Brain microvascular endothelial cell (primary cell): ENCODE measurements around the gene SSH2.

Experiments used
- DNase-seq: peaks from one replicate; pipeline ENCODE4 v3.0.0-alpha.2; 2020
- H3K27ac ChIP-seq: fragments of 250-450 bp; sonication (Bioruptor Pico); 2 replicates; pipeline ENCODE4 v1.5.1; 2020; ENCODE audit warnings: mild to moderate bottlenecking, moderate library complexity
- H3K27me3 ChIP-seq: fragments of 250-450 bp; sonication (Bioruptor Pico); replicated peaks from 2 replicates; pipeline ENCODE4 v1.5.1; 2020; ENCODE audit warnings: mild to moderate bottlenecking
- H3K36me3 ChIP-seq: fragments of 250-450 bp; sonication (Bioruptor Pico); replicated peaks from 2 replicates; pipeline ENCODE4 v1.5.1; 2020; ENCODE audit warnings: mild to moderate bottlenecking
- H3K4me3 ChIP-seq: 2 replicates; pipeline ENCODE4 v1.5.1; 2011; ENCODE audit warnings: low read depth, mild to moderate bottlenecking, control low read depth, low read length, moderate library complexity
- in situ Hi-C: cut with HindIII; loops from 2 replicates; pipeline ENCODE4 v1.10.0; 2017; ENCODE audit warnings: low sequenced_read_pairs, low pct_ligation_motif_present
- TF ChIP-seq, protein P1 (sequence below): IDR thresholded peaks from 2 replicates; pipeline ENCODE4 v1.5.1; 2011; ENCODE audit warnings: low read depth, mild to moderate bottlenecking, moderate library complexity, low read length, control low read depth, inconsistent platforms; ENCODE audit errors: missing control alignments

SSH2 gene

DNA sequence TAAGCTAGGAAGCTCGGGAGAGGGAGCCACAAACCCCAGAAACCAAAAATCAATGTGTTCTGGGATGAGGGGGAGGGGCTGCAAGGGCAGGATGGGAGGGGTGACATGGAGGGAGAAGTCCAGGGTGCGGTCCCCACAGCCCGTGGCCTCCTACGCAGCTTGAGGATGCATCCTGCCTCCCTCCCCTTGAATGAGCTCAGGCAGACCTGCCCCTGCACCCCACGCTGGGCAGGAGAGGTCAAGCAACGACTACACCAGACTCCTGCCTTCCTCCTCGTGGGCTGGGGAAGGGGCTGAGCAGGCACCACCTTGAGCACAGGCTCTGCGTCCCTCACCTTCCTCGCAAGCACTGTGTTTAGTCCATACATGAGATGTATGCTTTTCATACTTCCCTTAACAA lies 333.2 kb downstream of the SSH2 start:
- no peaks in the 10 kb centered on the region for H3K36me3 ChIP-seq

DNA sequence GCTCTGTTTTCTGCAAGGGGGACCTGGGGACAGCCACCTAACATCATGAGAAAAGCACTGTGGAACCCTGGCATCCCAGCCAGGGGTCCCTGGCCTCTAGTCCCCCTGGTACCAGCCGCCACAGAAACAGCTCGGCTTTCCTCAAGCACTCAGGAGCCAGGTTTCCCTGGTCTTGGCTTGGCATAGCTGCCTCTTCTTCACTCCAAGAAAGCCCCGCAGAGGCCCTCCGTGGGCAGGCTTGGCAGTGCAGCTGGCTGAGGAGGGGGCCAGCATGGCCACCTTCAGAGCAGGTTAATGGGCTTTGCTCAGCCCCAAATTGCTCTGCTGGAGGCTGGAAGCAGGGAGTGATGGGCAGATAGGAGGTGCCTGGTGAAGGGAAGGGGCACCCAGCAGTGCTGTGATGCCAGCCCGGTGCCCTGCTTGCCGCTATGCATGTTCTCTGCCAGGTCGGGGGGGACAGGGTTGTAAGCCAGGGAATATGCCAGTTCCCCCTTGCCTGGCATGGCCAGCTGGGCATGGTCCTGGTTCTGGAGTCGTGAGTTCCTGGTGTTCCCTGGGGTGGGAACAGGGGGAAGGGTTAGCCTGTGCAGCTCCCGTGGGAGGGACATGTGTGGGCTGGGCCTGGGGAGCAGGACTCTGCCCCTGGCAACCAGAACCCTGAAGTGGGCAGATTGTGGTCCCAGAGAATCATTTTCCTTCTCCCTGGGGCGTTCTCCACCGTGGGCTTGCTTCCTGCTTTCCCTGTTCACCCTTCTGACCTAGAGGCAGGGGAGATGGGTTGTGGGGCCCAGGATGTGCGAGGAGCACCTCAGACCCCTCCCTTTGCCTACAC lies 333.9 kb downstream of the SSH2 start:
- in situ Hi-C loops = no loop called here
- Histone ChIP-seq H3K27ac (no peak overlapping the region), H3K36me3 (no peaks in the 10 kb centered on the region), H3K27me3 (no peaks in the 10 kb centered on the region), H3K4me3 (no peak overlapping the region)
- TF ChIP-seq, protein P1, sequence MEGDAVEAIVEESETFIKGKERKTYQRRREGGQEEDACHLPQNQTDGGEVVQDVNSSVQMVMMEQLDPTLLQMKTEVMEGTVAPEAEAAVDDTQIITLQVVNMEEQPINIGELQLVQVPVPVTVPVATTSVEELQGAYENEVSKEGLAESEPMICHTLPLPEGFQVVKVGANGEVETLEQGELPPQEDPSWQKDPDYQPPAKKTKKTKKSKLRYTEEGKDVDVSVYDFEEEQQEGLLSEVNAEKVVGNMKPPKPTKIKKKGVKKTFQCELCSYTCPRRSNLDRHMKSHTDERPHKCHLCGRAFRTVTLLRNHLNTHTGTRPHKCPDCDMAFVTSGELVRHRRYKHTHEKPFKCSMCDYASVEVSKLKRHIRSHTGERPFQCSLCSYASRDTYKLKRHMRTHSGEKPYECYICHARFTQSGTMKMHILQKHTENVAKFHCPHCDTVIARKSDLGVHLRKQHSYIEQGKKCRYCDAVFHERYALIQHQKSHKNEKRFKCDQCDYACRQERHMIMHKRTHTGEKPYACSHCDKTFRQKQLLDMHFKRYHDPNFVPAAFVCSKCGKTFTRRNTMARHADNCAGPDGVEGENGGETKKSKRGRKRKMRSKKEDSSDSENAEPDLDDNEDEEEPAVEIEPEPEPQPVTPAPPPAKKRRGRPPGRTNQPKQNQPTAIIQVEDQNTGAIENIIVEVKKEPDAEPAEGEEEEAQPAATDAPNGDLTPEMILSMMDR = no peak
- DNase-seq = no peak

More for the DNA sequence above, 333.2 kb downstream of the SSH2 start:
- no peak overlapping the region for H3K4me3 ChIP-seq
- TF ChIP-seq, protein P1 = no peak
- DNase-seq = no peak
- in situ Hi-C loops = no loop called here
- H3K27ac ChIP-seq = no peak overlapping the region
- no peaks in the 10 kb centered on the region for H3K27me3 ChIP-seq

DNA sequence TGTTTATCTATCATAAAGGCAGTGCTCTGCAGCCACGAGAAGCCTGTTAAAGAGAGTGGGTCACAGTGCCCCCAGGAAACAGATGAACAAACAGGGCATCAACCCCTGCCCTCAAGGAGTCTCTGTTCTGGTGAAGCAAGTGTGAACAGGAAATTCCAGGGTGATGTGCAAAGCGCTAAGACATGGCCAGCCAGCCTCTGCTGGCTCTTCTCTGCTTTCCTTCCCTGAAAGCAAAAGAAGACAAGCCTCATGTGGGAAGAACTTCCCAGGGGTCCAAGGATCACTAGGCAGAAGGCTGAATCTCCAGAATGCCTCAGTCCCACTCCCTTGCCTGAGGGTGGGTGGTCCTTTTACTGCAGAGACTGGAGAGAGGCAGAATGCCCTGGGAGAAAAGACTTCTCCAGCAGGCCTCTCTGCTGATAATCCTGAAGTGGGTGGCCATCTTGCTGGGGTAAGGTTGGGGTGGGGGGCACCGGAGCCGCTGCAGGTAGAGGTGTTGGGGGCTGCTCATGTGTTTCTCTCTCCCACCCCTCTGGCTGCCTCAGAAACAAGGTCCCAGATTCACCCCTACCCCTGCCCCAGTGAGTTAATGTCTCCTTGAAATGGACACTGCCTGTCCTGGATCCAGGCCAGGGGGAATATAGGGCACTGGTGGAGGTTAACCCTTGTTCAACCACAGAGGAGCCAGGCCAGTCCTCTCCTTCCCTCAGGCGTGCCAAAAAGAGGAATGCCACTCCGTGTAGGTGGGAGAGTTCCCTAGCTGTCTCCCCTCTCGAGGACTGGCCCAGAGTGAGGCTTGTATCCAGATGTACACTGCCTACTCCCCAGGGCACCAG lies 334.7 kb downstream of the SSH2 start:
- Histone ChIP-seq H3K27me3 (no peaks in the 10 kb centered on the region), H3K4me3 (no peak overlapping the region), H3K27ac (no peak overlapping the region), H3K36me3 (no peaks in the 10 kb centered on the region)
- no peak for DNase-seq
- TF ChIP-seq, protein P1 = no peak
- in situ Hi-C loops = no loop called here

DNA sequence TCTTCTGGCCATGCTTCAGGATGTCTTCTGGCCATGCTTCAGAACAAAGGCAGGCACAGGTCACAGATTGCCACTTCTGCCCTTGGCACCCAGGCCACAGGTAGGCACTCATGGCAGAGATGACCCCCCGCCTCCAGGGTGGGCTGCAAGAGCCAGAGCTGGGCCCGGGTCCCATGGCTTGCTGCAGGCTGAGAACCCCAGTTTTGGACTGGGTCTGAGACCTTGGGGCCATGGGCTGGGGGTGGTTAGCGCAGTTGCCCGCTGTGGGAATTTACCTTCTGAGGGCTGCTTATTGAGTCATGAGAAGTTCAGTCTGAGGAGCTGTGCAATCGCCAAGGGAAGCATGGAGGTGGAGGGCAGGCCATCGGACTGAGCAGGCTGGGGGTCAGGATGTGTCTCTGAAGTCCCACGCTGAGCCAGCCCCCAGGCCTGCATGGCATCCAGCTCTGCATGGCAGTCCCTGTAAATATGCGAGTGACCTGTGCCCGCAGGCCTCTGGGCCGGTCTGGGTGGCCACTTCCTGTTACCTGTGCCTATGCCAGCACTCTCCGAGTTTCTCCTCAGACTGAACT lies 335.4 kb downstream of the SSH2 start:
- H3K4me3 ChIP-seq = no peak overlapping the region
- H3K36me3 ChIP-seq = no peaks in the 10 kb centered on the region
- TF ChIP-seq, protein P1 = no peak
- DNase-seq = no peak
- in situ Hi-C loops = no loop called here
- no peak overlapping the region for H3K27ac ChIP-seq
- no peaks in the 10 kb centered on the region for H3K27me3 ChIP-seq

DNA sequence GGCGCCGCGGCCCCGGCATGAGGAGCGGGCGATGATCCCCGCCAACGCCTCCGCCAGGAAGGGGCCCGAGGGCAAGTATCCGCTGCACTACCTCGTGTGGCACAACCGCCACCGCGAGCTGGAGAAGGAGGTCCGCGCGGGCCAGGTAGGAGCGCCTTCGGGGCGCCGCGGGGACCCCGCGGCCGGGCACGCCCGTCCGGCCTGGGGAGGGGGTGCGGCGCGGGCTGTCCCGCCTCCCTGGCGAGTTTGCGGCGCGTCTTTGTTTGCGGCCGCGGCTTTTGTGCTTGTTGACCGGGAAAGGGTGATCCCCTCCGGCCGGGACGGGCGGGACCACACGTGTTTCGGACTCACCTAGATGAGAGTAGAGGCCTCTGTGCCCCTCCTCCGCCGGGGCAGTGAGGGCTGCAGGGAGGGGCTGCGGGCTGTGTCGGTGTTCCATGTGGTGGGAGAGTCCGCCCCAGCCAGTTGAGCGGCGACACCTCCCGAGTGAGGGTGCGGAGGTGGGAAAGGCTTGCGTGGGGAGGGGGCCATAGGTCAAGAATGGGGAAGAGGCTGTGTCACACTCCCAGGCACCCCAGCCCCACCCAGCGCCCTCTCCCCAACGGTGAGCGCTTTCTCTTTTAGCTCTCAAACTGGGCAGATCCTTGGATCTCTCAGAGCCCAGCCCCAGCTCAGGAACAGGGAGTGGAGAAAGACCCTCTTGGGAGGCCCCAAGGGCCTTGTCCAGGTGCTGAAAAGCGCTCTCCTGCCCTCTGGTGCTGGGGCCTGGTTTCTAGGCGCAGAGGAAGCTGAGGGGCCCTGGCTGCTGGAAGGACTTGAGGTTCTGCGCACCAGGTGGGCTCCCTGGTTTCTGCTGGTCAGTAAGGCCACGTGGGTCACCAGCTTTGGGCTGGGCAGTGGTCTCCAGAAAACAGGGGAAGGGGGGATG lies 336.2 kb downstream of the SSH2 start:
- DNase-seq = no peak
- Histone ChIP-seq H3K27me3 (no peaks in the 10 kb centered on the region), H3K4me3 (peak overlapping the region; percentile 59), H3K36me3 (no peaks in the 10 kb centered on the region), H3K27ac (no peak overlapping the region)
- in situ Hi-C loops = no loop called here
- TF ChIP-seq, protein P1 = peak; percentile 48
